GM23338 (cell line): ENCODE measurements around the gene ENC1. TPM values are rescaled to one million over a fixed set of nuclear protein-coding genes. Genes with fewer than 3 reads are reported as not detected.

Experiments used
- ATAC-seq: fragments of 200-7000 bp; cut with Tn5 transposase; 3 replicates; pipeline ENCODE4 v1.9.1; 2020
- DNase-seq: peaks from one replicate; pipeline ENCODE4 v3.0.0-alpha.2; 2015; ENCODE audit warnings: low spot score
- H2AFZ ChIP-seq: fragments of 200-600 bp; sonication (generic); 2 replicates; pipeline ENCODE4 v1.8.0; 2016; ENCODE audit warnings: antibody characterized with exemption, mild to moderate bottlenecking, moderate library complexity
- H3F3A ChIP-seq: fragments of 200-600 bp; sonication (generic); replicated peaks from 2 replicates; pipeline ENCODE4 v1.8.0; 2017; ENCODE audit warnings: antibody characterized with exemption, mixed run types, low read depth
- H3K27ac ChIP-seq: fragments of 200-600 bp; sonication (generic); 2 replicates; pipeline ENCODE4 v1.6.1; 2016; ENCODE audit warnings: low read depth
- H3K27me3 ChIP-seq: fragments of 200-600 bp; sonication (generic); 2 replicates; pipeline ENCODE4 v1.8.0; 2016; ENCODE audit warnings: mild to moderate bottlenecking, mixed run types, moderate library complexity; ENCODE audit not compliant: insufficient read depth
- H3K36me3 ChIP-seq: fragments of 200-600 bp; sonication (generic); 2 replicates; pipeline ENCODE4 v1.8.0; 2016; ENCODE audit warnings: mild to moderate bottlenecking; ENCODE audit not compliant: insufficient read depth
- H3K4me1 ChIP-seq: fragments of 200-600 bp; sonication (generic); 2 replicates; pipeline ENCODE4 v1.8.0; 2016; ENCODE audit warnings: mild to moderate bottlenecking, moderate library complexity; ENCODE audit not compliant: insufficient read depth
- H3K4me2 ChIP-seq: fragments of 200-600 bp; sonication (generic); 2 replicates; pipeline ENCODE4 v1.7.1; 2017; ENCODE audit warnings: mixed run types
- H3K4me3 ChIP-seq: fragments of 200-600 bp; sonication (generic); 2 replicates; pipeline ENCODE4 v1.6.1; 2016; ENCODE audit warnings: mixed run types
- H3K79me2 ChIP-seq: fragments of 200-600 bp; sonication (generic); replicated peaks from 2 replicates; pipeline ENCODE4 v1.8.0; 2017; ENCODE audit warnings: mild to moderate bottlenecking; ENCODE audit not compliant: insufficient read depth
- H3K9me2 ChIP-seq: fragments of 200-600 bp; sonication (generic); 2 replicates; pipeline ENCODE4 v1.8.0; 2017; ENCODE audit not compliant: insufficient read depth
- H4K20me1 ChIP-seq: fragments of 200-600 bp; sonication (generic); replicated peaks from 2 replicates; pipeline ENCODE4 v1.8.0; 2017; ENCODE audit warnings: mild to moderate bottlenecking; ENCODE audit not compliant: insufficient read depth
- H3K27ac Mint-ChIP-seq: 2 replicates; pipeline ENCODE4 v1.8.0; 2020; ENCODE audit warnings: inconsistent platforms, mild to moderate bottlenecking, moderate library complexity, mixed read lengths
- H3K27me3 Mint-ChIP-seq: 3 replicates; pipeline ENCODE4 v1.8.0; 2022; ENCODE audit warnings: low read depth, mild to moderate bottlenecking, moderate library complexity, mixed read lengths, inconsistent platforms; ENCODE audit not compliant: insufficient read depth, poor library complexity
- H3K36me3 Mint-ChIP-seq: 3 replicates; pipeline ENCODE4 v1.8.0; 2021; ENCODE audit warnings: low read depth, mild to moderate bottlenecking, inconsistent platforms, moderate library complexity, mixed read lengths
- H3K4me1 Mint-ChIP-seq: 3 replicates; pipeline ENCODE4 v1.8.0; 2020; ENCODE audit warnings: mild to moderate bottlenecking, inconsistent platforms, mixed read lengths
- H3K4me3 Mint-ChIP-seq: 3 replicates; pipeline ENCODE4 v1.8.0; 2021; ENCODE audit warnings: moderate library complexity, mild to moderate bottlenecking, inconsistent platforms, mixed read lengths
- H3K9me3 Mint-ChIP-seq: 3 replicates; pipeline ENCODE4 v1.8.0; 2020; ENCODE audit warnings: moderate library complexity, mild to moderate bottlenecking, inconsistent platforms, mixed read lengths
- CREB1 ChIP-seq: fragments of 250-450 bp; sonication (Bioruptor Pico); IDR thresholded peaks from 2 replicates; pipeline ENCODE4 v1.5.0; 2020; ENCODE audit warnings: low read depth, mild to moderate bottlenecking, moderate library complexity
- ETS1 ChIP-seq: IDR thresholded peaks from 2 replicates; pipeline ENCODE4 v1.6.1; 2016; ENCODE audit warnings: antibody characterized with exemption
- EZH2 ChIP-seq: fragments of 200-600 bp; sonication (generic); IDR thresholded peaks from one replicate; pipeline ENCODE4 v1.8.0; 2017; ENCODE audit warnings: antibody characterized with exemption, mild to moderate bottlenecking, low read depth; ENCODE audit not compliant: unreplicated experiment
- NANOG ChIP-seq: IDR thresholded peaks from 2 replicates; pipeline ENCODE4 v1.6.1; 2016; ENCODE audit warnings: antibody characterized with exemption, borderline replicate concordance
- POLR2AphosphoS5 ChIP-seq: IDR thresholded peaks from 2 replicates; pipeline ENCODE4 v1.6.1; 2016; ENCODE audit warnings: antibody characterized with exemption, low read depth
- STAT1 ChIP-seq: IDR thresholded peaks from one replicate; pipeline ENCODE4 v1.6.1; 2016; ENCODE audit warnings: antibody characterized with exemption; ENCODE audit not compliant: unreplicated experiment
- polyA plus RNA-seq: library from polyadenylated mRNA; unstranded; fragments of >200 nt; fragmentation: Nextera tagmentation; extraction: Ambion mirVana; gene quantifications from 2 replicates; pipeline ENCODE4 v1.2.1, GENCODE V29; 2016
- total RNA-seq: library from RNA; depleted of rRNA; stranded (reverse); fragments of >200 nt; shearing (Covaris generic); gene quantifications from 2 replicates; pipeline ENCODE4 v1.2.3, GENCODE V29; 2014
- TF ChIP-seq, protein P1 (sequence below): fragments of 250-450 bp; sonication (Bioruptor Pico); IDR thresholded peaks from 2 replicates; pipeline ENCODE4 v1.5.0; 2020; ENCODE audit warnings: mild to moderate bottlenecking, moderate library complexity

The ENC1 gene
- total and polyA plus RNA-seq, 2 experiments from 2014 or later: 8.2 to 27.9 TPM

DNA sequence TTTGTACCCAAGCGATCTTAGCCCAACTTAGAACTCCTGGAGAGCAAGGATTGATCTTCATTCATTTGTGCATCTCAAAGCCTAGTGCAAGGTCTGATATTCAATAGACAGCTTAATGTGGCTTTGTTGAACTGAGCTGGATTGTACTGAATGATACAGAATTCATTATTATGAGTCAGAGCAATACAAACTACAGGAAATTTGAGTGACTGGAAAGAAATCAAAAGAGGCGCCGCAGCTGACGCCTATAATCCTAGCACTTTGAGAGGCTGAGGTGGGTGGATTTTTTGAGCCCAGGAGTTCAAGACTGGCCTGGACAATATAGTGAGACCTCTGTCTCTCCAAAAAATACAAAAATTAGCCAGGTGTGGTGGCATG is 58.6 kb downstream of the ENC1 start (continued):
- TF ChIP-seq, protein P1, sequence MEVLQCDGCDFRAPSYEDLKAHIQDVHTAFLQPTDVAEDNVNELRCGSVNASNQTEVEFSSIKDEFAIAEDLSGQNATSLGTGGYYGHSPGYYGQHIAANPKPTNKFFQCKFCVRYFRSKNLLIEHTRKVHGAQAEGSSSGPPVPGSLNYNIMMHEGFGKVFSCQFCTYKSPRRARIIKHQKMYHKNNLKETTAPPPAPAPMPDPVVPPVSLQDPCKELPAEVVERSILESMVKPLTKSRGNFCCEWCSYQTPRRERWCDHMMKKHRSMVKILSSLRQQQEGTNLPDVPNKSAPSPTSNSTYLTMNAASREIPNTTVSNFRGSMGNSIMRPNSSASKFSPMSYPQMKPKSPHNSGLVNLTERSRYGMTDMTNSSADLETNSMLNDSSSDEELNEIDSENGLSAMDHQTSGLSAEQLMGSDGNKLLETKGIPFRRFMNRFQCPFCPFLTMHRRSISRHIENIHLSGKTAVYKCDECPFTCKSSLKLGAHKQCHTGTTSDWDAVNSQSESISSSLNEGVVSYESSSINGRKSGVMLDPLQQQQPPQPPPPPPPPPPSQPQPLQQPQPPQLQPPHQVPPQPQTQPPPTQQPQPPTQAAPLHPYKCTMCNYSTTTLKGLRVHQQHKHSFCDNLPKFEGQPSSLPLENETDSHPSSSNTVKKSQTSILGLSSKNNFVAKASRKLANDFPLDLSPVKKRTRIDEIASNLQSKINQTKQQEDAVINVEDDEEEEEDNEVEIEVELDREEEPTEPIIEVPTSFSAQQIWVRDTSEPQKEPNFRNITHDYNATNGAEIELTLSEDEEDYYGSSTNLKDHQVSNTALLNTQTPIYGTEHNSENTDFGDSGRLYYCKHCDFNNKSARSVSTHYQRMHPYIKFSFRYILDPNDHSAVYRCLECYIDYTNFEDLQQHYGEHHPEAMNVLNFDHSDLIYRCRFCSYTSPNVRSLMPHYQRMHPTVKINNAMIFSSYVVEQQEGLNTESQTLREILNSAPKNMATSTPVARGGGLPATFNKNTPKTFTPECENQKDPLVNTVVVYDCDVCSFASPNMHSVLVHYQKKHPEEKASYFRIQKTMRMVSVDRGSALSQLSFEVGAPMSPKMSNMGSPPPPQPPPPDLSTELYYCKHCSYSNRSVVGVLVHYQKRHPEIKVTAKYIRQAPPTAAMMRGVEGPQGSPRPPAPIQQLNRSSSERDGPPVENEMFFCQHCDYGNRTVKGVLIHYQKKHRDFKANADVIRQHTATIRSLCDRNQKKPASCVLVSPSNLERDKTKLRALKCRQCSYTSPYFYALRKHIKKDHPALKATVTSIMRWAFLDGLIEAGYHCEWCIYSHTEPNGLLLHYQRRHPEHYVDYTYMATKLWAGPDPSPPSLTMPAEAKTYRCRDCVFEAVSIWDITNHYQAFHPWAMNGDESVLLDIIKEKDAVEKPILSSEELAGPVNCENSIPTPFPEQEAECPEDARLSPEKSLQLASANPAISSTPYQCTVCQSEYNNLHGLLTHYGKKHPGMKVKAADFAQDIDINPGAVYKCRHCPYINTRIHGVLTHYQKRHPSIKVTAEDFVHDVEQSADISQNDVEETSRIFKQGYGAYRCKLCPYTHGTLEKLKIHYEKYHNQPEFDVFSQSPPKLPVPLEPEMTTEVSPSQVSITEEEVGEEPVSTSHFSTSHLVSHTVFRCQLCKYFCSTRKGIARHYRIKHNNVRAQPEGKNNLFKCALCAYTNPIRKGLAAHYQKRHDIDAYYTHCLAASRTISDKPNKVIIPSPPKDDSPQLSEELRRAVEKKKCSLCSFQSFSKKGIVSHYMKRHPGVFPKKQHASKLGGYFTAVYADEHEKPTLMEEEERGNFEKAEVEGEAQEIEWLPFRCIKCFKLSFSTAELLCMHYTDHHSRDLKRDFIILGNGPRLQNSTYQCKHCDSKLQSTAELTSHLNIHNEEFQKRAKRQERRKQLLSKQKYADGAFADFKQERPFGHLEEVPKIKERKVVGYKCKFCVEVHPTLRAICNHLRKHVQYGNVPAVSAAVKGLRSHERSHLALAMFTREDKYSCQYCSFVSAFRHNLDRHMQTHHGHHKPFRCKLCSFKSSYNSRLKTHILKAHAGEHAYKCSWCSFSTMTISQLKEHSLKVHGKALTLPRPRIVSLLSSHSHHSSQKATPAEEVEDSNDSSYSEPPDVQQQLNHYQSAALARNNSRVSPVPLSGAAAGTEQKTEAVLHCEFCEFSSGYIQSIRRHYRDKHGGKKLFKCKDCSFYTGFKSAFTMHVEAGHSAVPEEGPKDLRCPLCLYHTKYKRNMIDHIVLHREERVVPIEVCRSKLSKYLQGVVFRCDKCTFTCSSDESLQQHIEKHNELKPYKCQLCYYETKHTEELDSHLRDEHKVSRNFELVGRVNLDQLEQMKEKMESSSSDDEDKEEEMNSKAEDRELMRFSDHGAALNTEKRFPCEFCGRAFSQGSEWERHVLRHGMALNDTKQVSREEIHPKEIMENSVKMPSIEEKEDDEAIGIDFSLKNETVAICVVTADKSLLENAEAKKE (CRISPR knock-in tag): no peak

DNA sequence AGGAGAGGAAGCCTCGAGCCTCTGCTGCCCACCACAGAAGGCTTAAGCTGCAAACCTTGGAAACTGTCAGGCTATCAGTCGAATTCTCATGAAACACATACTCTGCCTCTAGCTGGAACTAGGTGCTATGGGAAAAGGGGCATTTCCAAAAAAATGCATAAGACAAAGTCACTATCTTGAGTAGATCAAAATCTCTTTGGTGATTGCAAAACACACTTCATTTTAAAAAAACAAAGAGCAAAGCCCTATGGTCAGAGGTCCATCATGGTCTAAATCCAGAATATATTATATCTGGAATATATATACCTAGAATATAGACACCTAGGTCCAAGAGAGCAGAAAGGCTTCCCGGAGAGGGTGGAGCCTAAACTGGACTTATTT is 59.8 kb downstream of the ENC1 start:
- Histone ChIP-seq H2AFZ (no peak overlapping the region), H3K27me3 (no peaks in the 10 kb centered on the region), H3K4me2 (no peak overlapping the region), H3K4me1 (peaks cover under 1% of the 10 kb centered on the region; the same call in 1 of the 2 replicates), H3K27ac (no peak overlapping the region), H3K79me2 (no peaks in the 10 kb centered on the region), H3K4me3 (no peak overlapping the region), H3F3A (no peaks in the 10 kb centered on the region), H3K36me3 (no peaks in the 10 kb centered on the region), H3K9me2 (peaks cover 5% of the 10 kb centered on the region; the same call in 1 of the 2 replicates), H4K20me1 (no peaks in the 10 kb centered on the region)
- H3K36me3 Mint-ChIP-seq: no peaks in the 10 kb centered on the region
- H3K4me1 Mint-ChIP-seq: peaks cover 11% of the 10 kb centered on the region
- no peaks in the 10 kb centered on the region for H3K9me3 Mint-ChIP-seq
- DNase-seq (no peak), ATAC-seq (no peak)
- H3K4me3 Mint-ChIP-seq: no peak overlapping the region
- H3K27ac Mint-ChIP-seq: no peak overlapping the region
- H3K27me3 Mint-ChIP-seq: peaks cover 7% of the 10 kb centered on the region
- TF ChIP-seq POLR2AphosphoS5 (no peak), ETS1 (no peak), CREB1 (no peak), EZH2 (no peak), STAT1 (no peak), NANOG (no peak)
- TF ChIP-seq, protein P1 (CRISPR knock-in tag): no peak
